Mammary epithelial cell (primary cell): Measurements from ENCODE around the gene CASK.

Experiments
- CTCF ChIP-seq, 2 donors: IDR thresholded peaks in 1 of 2; conservative IDR thresholded peaks in 1 of 2; 2 replicates each; pipeline ENCODE4 v1.5.1; 2011 to 2012; ENCODE audit warnings: inconsistent platforms in 2 of 2, low read length in 2 of 2, mild to moderate bottlenecking in 2 of 2, control low read depth in 1 of 2, low read depth in 1 of 2; ENCODE audit not compliant: insufficient read depth in 1 of 2; ENCODE audit errors: extremely low read depth in 1 of 2
- EZH2 ChIP-seq: IDR thresholded peaks from 2 replicates; pipeline ENCODE4 v1.6.1; 2012; ENCODE audit warnings: low read length, inconsistent platforms, borderline replicate concordance

GRCh38 chrX:41695426-41695825, 227.9 kb downstream of the CASK start:
- TF ChIP-seq EZH2 (no peak), CTCF (conservative IDR thresholded peaks at IDR 0.05 in 1 of 2, IDR thresholded peaks at IDR 0.05 in 1 of 2; ENCODE audit: extremely low read depth in 1 of 2, insufficient read depth in 1 of 2, low read depth in 1 of 2, low read length in 2 of 2) (no peak)
